HCT116 (cell line): ENCODE results near the gene LIG1. TPM values are rescaled to one million over a fixed set of nuclear protein-coding genes. Genes with fewer than 3 reads are reported as not detected.

Experiments used
- ATAC-seq: fragments of 200-7000 bp; cut with Tn5 transposase; 2 replicates; pipeline ENCODE4 v1.9.1; 2020; ENCODE audit warnings: mild to moderate bottlenecking, moderate library complexity
- BruUV-seq: library from RNA; stranded (reverse); fragments of 400-500 nt; replicated peaks from 2 replicates; lab custom pipeline; 2021; lab: Mats Ljungman, UMichigan
- CTCF ChIA-PET: fragments of 300-600 bp; sonication (Branson Sonifier 250); formaldehyde crosslinking; loops from one replicate; lab custom pipeline; 2021; ENCODE audit warnings: antibody characterized with exemption; lab: Charles Lee
- POLR2A ChIA-PET: fragments of 300-600, 350-600 bp; sonication (Branson Sonifier 250); formaldehyde crosslinking; loops from one replicate; lab custom pipeline; 2021; ENCODE audit warnings: antibody characterized with exemption; lab: Charles Lee
- RAD21 ChIA-PET, 2 experiments: fragments of 300-600 bp; sonication (Branson Sonifier 250); formaldehyde crosslinking; loops; one replicate each; lab custom pipeline; 2023; ENCODE audit warnings: low total read pairs in 2 of 2; ENCODE audit not compliant: uncharacterized antibody in 2 of 2, unreplicated experiment in 2 of 2, low non-redundant PET in 1 of 2; lab: Charles Lee
- DNase-seq: peaks from one replicate; pipeline ENCODE4 v3.0.0-alpha.2; 2010; ENCODE audit warnings: low read depth, low spot score
- H2AFZ ChIP-seq: fragments of 200-600 bp; shearing (Covaris generic), sonication (generic); 2 replicates; pipeline ENCODE4 v1.6.1; 2017; ENCODE audit warnings: low read depth, mixed run types, mixed read lengths, antibody characterized with exemption, low read length; ENCODE audit not compliant: poor library complexity, severe bottlenecking
- H3K27ac ChIP-seq: 2 replicates; pipeline ENCODE4 v1.5.1; 2012; ENCODE audit warnings: low read depth, low read length
- H3K27me3 ChIP-seq: fragments of 200-600 bp; sonication (generic); 2 replicates; pipeline ENCODE4 v1.6.1; 2016; ENCODE audit warnings: mixed run types, low read length, mixed read lengths; ENCODE audit not compliant: insufficient read depth
- H3K36me3 ChIP-seq, 2 experiments: fragments of 200-500 bp in 1 of 2; fragments of 200-600 bp in 1 of 2; sonication (Bioruptor generic) in 1 of 2; sonication (generic) in 1 of 2; 2 replicates each; pipeline versions ENCODE4 v1.5.1 to v1.6.1; 2014 to 2016; ENCODE audit warnings: low read length in 2 of 2, inconsistent platforms in 1 of 2, mixed read lengths in 1 of 2, mixed run types in 1 of 2; ENCODE audit not compliant: insufficient read depth in 2 of 2, control insufficient read depth in 1 of 2
- H3K4me1 ChIP-seq, 2 experiments: fragments of 200-600 bp in 1 of 2; sonication (generic) in 1 of 2; 2 replicates each; pipeline versions ENCODE4 v1.5.1 to v1.6.1; 2012 to 2017; ENCODE audit warnings: low read length in 2 of 2, inconsistent platforms in 1 of 2, mild to moderate bottlenecking in 1 of 2, mixed read lengths in 1 of 2, mixed run types in 1 of 2, moderate library complexity in 1 of 2; ENCODE audit not compliant: insufficient read depth in 2 of 2, control insufficient read depth in 1 of 2
- H3K4me2 ChIP-seq: fragments of 200-600 bp; sonication (generic); 2 replicates; pipeline ENCODE4 v1.6.1; 2017; ENCODE audit warnings: mixed run types, low read length, mixed read lengths
- H3K4me3 ChIP-seq, 2 experiments: fragments of 200-600 bp in 1 of 2; sonication (generic) in 1 of 2; replicated peaks in 1 of 2; 2 replicates each; pipeline ENCODE4 v1.5.1; 2011 to 2016; ENCODE audit warnings: low read length in 2 of 2, control low read depth in 1 of 2, low read depth in 1 of 2, mild to moderate bottlenecking in 1 of 2, mixed read lengths in 1 of 2, mixed run types in 1 of 2
- H3K79me2 ChIP-seq: fragments of 200-600 bp; sonication (generic); 2 replicates; pipeline ENCODE4 v1.6.1; 2017; ENCODE audit warnings: mild to moderate bottlenecking, mixed run types, low read length, moderate library complexity, mixed read lengths; ENCODE audit not compliant: insufficient read depth
- H3K9ac ChIP-seq: fragments of 200-600 bp; sonication (generic); 2 replicates; pipeline ENCODE4 v1.6.1; 2016; ENCODE audit warnings: low read length, mixed read lengths
- H3K9me2 ChIP-seq: fragments of 200-600 bp; sonication (generic), shearing (Covaris generic); 2 replicates; pipeline ENCODE4 v1.6.1; 2017; ENCODE audit warnings: mixed run types, mild to moderate bottlenecking, moderate library complexity; ENCODE audit not compliant: insufficient read depth
- H3K9me3 ChIP-seq, 2 experiments: fragments of 200-500 bp in 1 of 2; fragments of 200-600 bp in 1 of 2; sonication (Bioruptor generic) in 1 of 2; sonication (generic) in 1 of 2; 2 replicates each; pipeline ENCODE4 v1.6.1; 2014 to 2017; ENCODE audit warnings: low read length in 2 of 2, mixed read lengths in 2 of 2, inconsistent platforms in 1 of 2, low read depth in 1 of 2, mild to moderate bottlenecking in 1 of 2, mixed run types in 1 of 2, moderate library complexity in 1 of 2; ENCODE audit not compliant: control insufficient read depth in 1 of 2, insufficient read depth in 1 of 2
- H4K20me1 ChIP-seq: fragments of 200-600 bp; sonication (generic), shearing (Covaris generic); 2 replicates; pipeline ENCODE4 v1.6.1; 2017; ENCODE audit warnings: mixed run types, mild to moderate bottlenecking, moderate library complexity; ENCODE audit not compliant: insufficient read depth
- ATF3 ChIP-seq: IDR thresholded peaks from 2 replicates; pipeline ENCODE4 v1.6.1; 2012
- CBX3 ChIP-seq: IDR thresholded peaks from 2 replicates; pipeline ENCODE4 v1.6.1; 2012; ENCODE audit warnings: low read depth
- CTCF ChIP-seq, 3 experiments: fragments of 200-600 bp in 1 of 3; sonication (generic) in 1 of 3; IDR thresholded peaks in 2 of 3; conservative IDR thresholded peaks in 1 of 3; 2 replicates each; pipeline ENCODE4 v1.5.1; 2012 to 2017; ENCODE audit warnings: low read depth in 2 of 3, low read length in 2 of 3, antibody characterized with exemption in 1 of 3, borderline replicate concordance in 1 of 3, control low read depth in 1 of 3, mild to moderate bottlenecking in 1 of 3, mixed read lengths in 1 of 3, mixed run types in 1 of 3, moderate library complexity in 1 of 3; ENCODE audit not compliant: insufficient read depth in 1 of 3
- EGR1 ChIP-seq: IDR thresholded peaks from 2 replicates; pipeline ENCODE4 v1.6.1; 2012; ENCODE audit warnings: low read depth
- ELF1 ChIP-seq: IDR thresholded peaks from 2 replicates; pipeline ENCODE4 v1.6.1; 2012; ENCODE audit warnings: low read depth, borderline replicate concordance
- EZH2 ChIP-seq: fragments of 200-600 bp; sonication (generic); IDR thresholded peaks from 2 replicates; pipeline ENCODE4 v1.6.1; 2017; ENCODE audit warnings: antibody characterized with exemption, mixed run types
- EZH2phosphoT487 ChIP-seq: fragments of 200-600 bp; IDR thresholded peaks from 2 replicates; pipeline ENCODE4 v1.6.1; 2018; ENCODE audit warnings: antibody characterized with exemption, borderline replicate concordance
- JUND ChIP-seq: IDR thresholded peaks from 2 replicates; pipeline ENCODE4 v1.6.1; 2012
- MAX ChIP-seq: IDR thresholded peaks from 2 replicates; pipeline ENCODE4 v1.6.1; 2012
- POLR2A ChIP-seq: IDR thresholded peaks from 2 replicates; pipeline ENCODE4 v1.7.0; 2011; ENCODE audit warnings: borderline replicate concordance; ENCODE audit not compliant: insufficient read depth, insufficient read length; ENCODE audit errors: extremely low read depth
- POLR2AphosphoS5 ChIP-seq: IDR thresholded peaks from 2 replicates; pipeline ENCODE4 v1.6.1; 2011; ENCODE audit warnings: mild to moderate bottlenecking, low read depth, low read length, moderate library complexity
- RAD21 ChIP-seq: IDR thresholded peaks from 2 replicates; pipeline ENCODE4 v1.6.1; 2012; ENCODE audit warnings: low read depth, mild to moderate bottlenecking
- SIN3A ChIP-seq: IDR thresholded peaks from 2 replicates; pipeline ENCODE4 v1.6.1; 2012; ENCODE audit warnings: low read depth
- SP1 ChIP-seq: IDR thresholded peaks from 2 replicates; pipeline ENCODE4 v1.6.1; 2012; ENCODE audit warnings: low read depth
- SRF ChIP-seq: IDR thresholded peaks from 2 replicates; pipeline ENCODE4 v1.6.1; 2012; ENCODE audit warnings: low read depth
- TCF7L2 ChIP-seq: IDR thresholded peaks from 2 replicates; pipeline ENCODE4 v1.7.0; 2011; ENCODE audit warnings: borderline replicate concordance, inconsistent platforms; ENCODE audit not compliant: insufficient read depth, insufficient read length; ENCODE audit errors: extremely low read depth
- YY1 ChIP-seq: IDR thresholded peaks from 2 replicates; pipeline ENCODE4 v1.6.1; 2011; ENCODE audit warnings: low read length, low read depth, moderate library complexity, mild to moderate bottlenecking; ENCODE audit not compliant: insufficient replicate concordance; ENCODE audit errors: extremely low read depth
- ZFX ChIP-seq: fragments of 450-650 bp; IDR thresholded peaks from 2 replicates; pipeline ENCODE4 v1.6.1; 2017
- ZNF274 ChIP-seq: fragments of 200-500 bp; sonication (Bioruptor generic); IDR thresholded peaks from 2 replicates; pipeline ENCODE4 v1.6.1; 2014; ENCODE audit warnings: mild to moderate bottlenecking, low read depth, low read length, inconsistent platforms
- intact Hi-C: fragments of 100-400 bp; cut with micrococcal nuclease; formaldehyde crosslinking; loops from 2 replicates; pipeline ENCODE4 v1.10.0; 2022
- total RNA-seq: library from RNA; stranded (reverse); gene quantifications from one replicate; pipeline ENCODE4 v1.2.1, GENCODE V29; 2021; ENCODE audit not compliant: unreplicated experiment
- TF ChIP-seq, protein P1 (sequence below): IDR thresholded peaks from 2 replicates; pipeline ENCODE4 v1.6.1; 2012; ENCODE audit warnings: low read depth

The LIG1 gene
- total RNA-seq, 1 experiment from 2014 or later, result 122 TPM

DNA sequence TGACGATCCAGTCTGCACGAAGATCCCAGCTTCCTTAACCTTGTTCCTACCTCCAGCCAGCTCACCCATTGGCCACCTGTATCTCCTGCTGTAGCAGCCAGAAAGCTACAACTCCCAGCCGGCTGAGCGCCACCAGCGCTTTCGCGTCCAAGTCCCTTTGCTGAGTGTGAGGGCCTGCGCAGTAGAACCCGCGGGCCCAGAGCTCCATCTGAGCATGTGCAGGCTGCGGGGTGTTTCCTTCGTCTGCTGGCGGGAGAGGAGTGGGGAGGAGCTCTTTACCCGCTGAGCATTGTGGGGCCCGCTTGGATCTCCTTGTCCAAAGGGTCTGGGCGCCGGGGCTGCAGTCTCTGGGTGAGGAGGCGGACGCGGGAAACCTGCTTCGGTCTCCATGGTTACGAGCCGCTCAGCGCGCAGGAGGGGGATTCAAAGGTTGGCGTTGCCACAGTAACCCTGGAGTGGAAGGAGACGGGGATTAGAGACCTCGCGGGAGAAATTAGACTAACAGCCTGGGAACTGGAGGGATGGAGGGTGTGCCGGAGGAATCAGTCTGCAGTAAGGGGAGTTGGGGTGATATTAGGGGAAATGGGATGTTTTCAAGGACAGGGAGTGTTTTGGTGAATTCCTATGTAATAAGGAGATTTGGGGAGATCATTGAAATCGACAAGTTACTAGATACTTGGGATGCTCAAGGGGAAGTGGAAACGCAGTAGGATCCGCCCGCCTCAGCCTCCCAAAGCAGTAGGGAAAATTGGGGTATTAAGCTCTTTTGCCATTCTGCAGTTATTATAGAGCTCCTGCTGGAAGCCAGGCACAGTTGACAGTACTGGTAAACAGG, 33.9 kb upstream of the LIG1 start:
- peaks cover 9 to 26% of the 10 kb centered on the region in 2 experiments; a peak in 3 of 4 replicates for H3K4me1 ChIP-seq
- no TSS peak for BruUV-seq
- H3K27ac ChIP-seq, result peak overlapping the region; percentile 70
- ATAC-seq (peak; percentile 97), DNase-seq (peak; percentile 95)
- intact Hi-C loops, result no loop called here
- H3K27me3 ChIP-seq, result no peaks in the 10 kb centered on the region
- ChIA-PET POLR2A (interaction anchor here (0.6 to 2.9 kb wide), 15 partner anchors 8 to 1869 kb away, joined by 3 to 14 read pairs (median 4); partner anchors contain the start of genes CARD8, LIG1, PLA2G4C and ZSWIM9), RAD21 (interaction anchor here (0.5 to 1.6 kb wide), 5 partner anchors 27 to 67 kb away, joined by 3 to 5 read pairs (median 4); no protein-coding TSS in a partner anchor), CTCF (interaction anchor here (1.6 to 2.1 kb wide), 2 partner anchors 10 to 56 kb away, joined by 8 to 14 read pairs; no protein-coding TSS in a partner anchor)
- peak overlapping the region; percentile 80 for H2AFZ ChIP-seq
- H3K36me3 ChIP-seq, result no peaks in the 10 kb centered on the region
- peak overlapping the region; percentile 72 to 91 for H3K4me3 ChIP-seq
- peak overlapping the region; percentile 79 for H3K9ac ChIP-seq
- H3K9me3 ChIP-seq, result no peaks in the 10 kb centered on the region
- H3K4me2 ChIP-seq, result peak overlapping the region; percentile 88
- no peaks in the 10 kb centered on the region for H3K9me2 ChIP-seq
- H4K20me1 ChIP-seq, result no peaks in the 10 kb centered on the region
- 0 out of 2 replicates have a peak, but pooled peaks cover 5% of the 10 kb centered on the region for H3K79me2 ChIP-seq
- no peak for TF ChIP-seq ELF1
- 0 out of 2 replicates have a peak, but pooled peaks have one; percentile 8 for TF ChIP-seq CBX3
- no peak; the same call in 1 of the 2 replicates for TF ChIP-seq SP1
- peak; percentile 87 for TF ChIP-seq POLR2AphosphoS5
- TF ChIP-seq TCF7L2, result peak; percentile 11
- no peak for TF ChIP-seq RAD21
- no peak for TF ChIP-seq ZFX
- peak; percentile 80 for TF ChIP-seq POLR2A
- TF ChIP-seq YY1, result peak; percentile 39
- no peak for TF ChIP-seq SRF
- TF ChIP-seq ZNF274, result no peak
- no peak for TF ChIP-seq CTCF (IDR thresholded peaks at IDR 0.05 in 2 of 3, conservative IDR thresholded peaks at IDR 0.05 in 1 of 3; ENCODE audit: borderline replicate concordance in 1 of 3, insufficient read depth in 1 of 3, low read depth in 2 of 3, low read length in 2 of 3)
- peak; percentile 82 for TF ChIP-seq MAX
- no peak for TF ChIP-seq EGR1
- no peak for TF ChIP-seq JUND
- TF ChIP-seq SIN3A, result no peak; the same call in 1 of the 2 replicates
- no peak for TF ChIP-seq EZH2
- TF ChIP-seq EZH2phosphoT487, result no peak
- TF ChIP-seq, protein P1, sequence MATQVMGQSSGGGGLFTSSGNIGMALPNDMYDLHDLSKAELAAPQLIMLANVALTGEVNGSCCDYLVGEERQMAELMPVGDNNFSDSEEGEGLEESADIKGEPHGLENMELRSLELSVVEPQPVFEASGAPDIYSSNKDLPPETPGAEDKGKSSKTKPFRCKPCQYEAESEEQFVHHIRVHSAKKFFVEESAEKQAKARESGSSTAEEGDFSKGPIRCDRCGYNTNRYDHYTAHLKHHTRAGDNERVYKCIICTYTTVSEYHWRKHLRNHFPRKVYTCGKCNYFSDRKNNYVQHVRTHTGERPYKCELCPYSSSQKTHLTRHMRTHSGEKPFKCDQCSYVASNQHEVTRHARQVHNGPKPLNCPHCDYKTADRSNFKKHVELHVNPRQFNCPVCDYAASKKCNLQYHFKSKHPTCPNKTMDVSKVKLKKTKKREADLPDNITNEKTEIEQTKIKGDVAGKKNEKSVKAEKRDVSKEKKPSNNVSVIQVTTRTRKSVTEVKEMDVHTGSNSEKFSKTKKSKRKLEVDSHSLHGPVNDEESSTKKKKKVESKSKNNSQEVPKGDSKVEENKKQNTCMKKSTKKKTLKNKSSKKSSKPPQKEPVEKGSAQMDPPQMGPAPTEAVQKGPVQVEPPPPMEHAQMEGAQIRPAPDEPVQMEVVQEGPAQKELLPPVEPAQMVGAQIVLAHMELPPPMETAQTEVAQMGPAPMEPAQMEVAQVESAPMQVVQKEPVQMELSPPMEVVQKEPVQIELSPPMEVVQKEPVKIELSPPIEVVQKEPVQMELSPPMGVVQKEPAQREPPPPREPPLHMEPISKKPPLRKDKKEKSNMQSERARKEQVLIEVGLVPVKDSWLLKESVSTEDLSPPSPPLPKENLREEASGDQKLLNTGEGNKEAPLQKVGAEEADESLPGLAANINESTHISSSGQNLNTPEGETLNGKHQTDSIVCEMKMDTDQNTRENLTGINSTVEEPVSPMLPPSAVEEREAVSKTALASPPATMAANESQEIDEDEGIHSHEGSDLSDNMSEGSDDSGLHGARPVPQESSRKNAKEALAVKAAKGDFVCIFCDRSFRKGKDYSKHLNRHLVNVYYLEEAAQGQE, result no peak
- no peak for TF ChIP-seq ATF3
